22Rv1 (cell line): Measurements from ENCODE around the gene ADAMTS1.

Experiments
- CTCF ChIP-seq: fragments of 450-650 bp; IDR thresholded peaks from 2 replicates; pipeline ENCODE4 v1.5.1; 2017; ENCODE audit warnings: mild to moderate bottlenecking
- ZFX ChIP-seq: fragments of 450-650 bp; IDR thresholded peaks from 2 replicates; pipeline ENCODE4 v1.6.1; 2017; ENCODE audit warnings: antibody characterized with exemption, borderline replicate concordance

GRCh38 chr21:26847921-26848320 is 2.7 kb upstream of the ADAMTS1 start:
- TF ChIP-seq CTCF: no peak
- no peak for TF ChIP-seq ZFX
